Suppressor macrophage treated with lipopolysaccharide for 1 hour (primary cell): ENCODE results near the gene GNG4.
A peak's percentile ranks its signal among the peaks of the same experiment; 100 is the strongest.
"Not testable (repeated sequence)": the region's sequence is repeated elsewhere in the genome, so short reads cannot be mapped to it uniquely, and the experiment has no call there.

ENCODE experiments used
- DNase-seq, 3 donors: peaks; one replicate each; pipeline ENCODE4 v3.0.0-alpha.2; 2020 to 2022

Gene GNG4

GRCh38 chr1:235582130-235582529 lies 67.5 kb downstream of the GNG4 start:
- no peak for DNase-seq

DNA sequence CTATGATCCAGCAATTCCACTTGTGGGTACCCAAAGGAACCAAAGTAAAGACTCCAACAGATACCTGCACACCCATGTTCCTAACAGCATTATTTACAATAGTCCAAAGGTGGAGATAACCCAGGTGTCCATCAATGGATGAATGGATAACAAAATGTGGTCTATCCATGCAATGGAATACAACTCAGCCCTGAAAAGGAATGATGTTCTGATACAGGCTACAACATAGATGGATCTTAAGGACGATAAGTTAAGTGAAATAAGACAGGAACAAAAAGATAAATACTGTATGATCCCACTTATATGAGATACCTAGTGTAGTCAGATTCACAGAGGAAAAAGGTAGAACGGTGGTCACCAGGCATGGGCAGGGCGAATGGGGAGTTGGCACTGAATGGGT lies 69.7 kb downstream of the GNG4 start:
- DNase-seq: no peak

GRCh38 chr1:235575597-235575996 lies 74.0 kb downstream of the GNG4 start:
- no peak for DNase-seq

GRCh38 chr1:235573880-235574279 lies 75.7 kb downstream of the GNG4 start:
- no peak for DNase-seq

DNA sequence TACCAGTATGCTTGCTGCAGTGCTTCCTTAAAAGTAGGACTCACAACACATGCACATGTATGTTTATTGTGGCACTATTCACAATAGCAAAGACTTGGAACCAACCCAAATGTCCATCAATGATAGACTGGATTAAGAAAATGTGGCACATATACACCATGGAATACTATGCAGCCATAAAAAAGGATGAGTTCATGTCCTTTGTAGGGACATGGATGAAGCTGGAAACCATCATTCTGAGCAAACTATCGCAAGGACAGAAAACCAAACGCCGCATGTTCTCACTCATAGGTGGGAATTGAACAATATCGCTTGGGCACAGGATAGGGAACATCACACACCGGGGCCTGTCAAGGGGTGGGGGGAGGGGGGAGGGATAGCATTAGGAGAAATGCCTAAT lies 76.6 kb downstream of the GNG4 start:
- not testable (repeated sequence) for DNase-seq

GRCh38 chr1:235571482-235571881 lies 78.1 kb downstream of the GNG4 start:
- DNase-seq: peak; percentile 50 to 78 (median 61)

DNA sequence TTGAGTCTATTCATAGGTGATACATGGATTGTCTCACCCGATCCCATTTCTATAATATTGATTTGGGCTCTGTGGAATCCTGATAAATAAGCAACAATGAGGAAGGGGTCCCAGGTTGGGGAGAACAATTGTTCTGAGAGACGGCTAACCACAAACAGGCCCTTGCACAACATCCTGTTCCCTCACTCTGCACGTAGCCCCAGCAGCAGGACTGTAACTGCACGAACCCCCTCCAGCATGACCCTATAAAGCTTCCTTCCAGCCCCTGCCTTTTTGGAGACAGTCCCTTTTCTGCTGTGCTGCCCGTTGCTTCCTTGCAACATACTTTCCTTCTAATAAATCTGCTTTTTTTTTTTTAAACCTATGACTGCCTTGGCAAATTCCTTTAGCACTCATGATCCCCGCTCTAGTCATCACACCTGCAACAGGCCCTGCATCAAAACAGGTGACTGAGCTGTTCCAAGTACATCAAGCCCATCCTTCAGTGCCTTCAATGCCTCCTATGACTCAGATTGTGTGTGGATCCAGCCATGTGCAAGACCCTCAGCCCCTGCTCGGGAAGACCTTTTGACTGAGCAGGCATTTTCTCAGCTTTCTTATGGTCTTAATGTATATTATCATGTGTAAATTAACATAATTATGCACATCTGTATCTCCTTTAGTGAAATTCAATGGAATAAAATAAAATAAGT lies 81.6 kb downstream of the GNG4 start:
- DNase-seq: peak in 2 of 3 donors; percentile 8 to 13

GRCh38 chr1:235566084-235566483 lies 83.5 kb downstream of the GNG4 start:
- DNase-seq: no peak

DNA sequence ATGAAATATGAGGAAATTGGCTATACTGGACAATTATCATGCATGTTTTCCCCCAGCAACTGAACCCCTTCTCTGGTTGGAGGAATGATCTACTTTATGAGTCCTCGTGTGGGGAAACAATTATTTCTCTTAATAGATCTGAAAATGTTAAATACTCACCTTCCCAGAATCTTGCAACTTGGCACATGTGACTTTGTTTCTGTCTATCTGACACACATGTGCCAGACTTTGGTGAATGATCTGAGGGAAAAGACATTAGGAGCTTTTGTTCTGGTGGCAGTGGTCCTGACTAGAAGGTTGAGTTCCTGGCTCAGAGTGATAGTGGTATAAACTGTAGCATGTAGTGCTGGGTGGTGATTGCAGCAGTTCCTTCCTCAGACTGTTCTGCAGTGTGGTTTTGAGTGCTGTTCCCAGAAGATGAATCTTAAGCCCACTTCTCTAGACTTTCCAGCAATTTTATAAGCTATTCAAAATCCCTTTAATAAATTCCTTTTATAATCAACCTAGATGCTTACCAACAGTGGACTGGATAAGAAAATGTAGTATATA lies 86.0 kb downstream of the GNG4 start:
- no peak for DNase-seq

DNA sequence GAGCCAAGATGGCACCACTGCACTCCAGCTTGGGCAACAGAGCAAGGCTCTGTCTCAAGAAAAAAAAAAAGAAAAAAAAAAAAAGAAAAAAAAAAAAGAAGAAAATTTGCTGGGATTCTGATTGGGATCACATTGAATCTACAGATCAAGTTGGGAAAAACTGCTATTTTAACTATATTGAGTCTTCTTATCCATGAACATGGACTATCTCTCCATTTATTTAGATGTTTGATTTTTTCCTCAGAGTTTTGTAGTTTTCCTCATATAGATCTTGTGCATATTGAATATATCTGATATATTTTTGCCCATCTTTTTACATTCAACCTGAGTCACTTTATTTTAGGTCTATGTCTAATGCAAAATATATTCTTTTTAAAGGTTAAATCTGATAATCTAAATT lies 87.0 kb downstream of the GNG4 start:
- no peak for DNase-seq

- DNase-seq: no peak
These were observed 90.9 kb downstream of the GNG4 start for GRCh38 chr1:235558621-235559169.

- peak in 2 of 3 donors; percentile 10 to 31 for DNase-seq
These were observed 92.1 kb downstream of the GNG4 start for GRCh38 chr1:235557495-235557894.

DNA sequence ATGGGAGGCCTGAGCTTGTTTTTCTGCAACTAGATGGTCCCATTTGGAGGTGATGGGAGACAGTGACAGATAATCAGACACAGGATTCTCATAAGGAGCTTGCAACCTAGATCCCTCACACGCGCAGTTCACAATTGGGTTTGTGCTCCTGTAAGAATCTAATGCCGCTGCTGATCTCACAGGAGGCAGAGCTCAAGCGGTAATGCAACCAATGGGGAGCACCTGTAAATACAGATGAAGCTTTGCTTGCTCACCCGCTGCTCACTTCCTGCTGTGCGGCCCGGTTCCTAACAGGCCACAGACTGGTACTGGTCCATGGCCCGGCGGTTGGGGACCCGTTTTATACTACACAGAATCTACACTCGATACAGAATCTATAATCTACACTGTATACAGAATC lies 92.8 kb downstream of the GNG4 start:
- DNase-seq: no peak

GRCh38 chr1:235553112-235553551 lies 96.5 kb downstream of the GNG4 start:
- no peak for DNase-seq

DNA sequence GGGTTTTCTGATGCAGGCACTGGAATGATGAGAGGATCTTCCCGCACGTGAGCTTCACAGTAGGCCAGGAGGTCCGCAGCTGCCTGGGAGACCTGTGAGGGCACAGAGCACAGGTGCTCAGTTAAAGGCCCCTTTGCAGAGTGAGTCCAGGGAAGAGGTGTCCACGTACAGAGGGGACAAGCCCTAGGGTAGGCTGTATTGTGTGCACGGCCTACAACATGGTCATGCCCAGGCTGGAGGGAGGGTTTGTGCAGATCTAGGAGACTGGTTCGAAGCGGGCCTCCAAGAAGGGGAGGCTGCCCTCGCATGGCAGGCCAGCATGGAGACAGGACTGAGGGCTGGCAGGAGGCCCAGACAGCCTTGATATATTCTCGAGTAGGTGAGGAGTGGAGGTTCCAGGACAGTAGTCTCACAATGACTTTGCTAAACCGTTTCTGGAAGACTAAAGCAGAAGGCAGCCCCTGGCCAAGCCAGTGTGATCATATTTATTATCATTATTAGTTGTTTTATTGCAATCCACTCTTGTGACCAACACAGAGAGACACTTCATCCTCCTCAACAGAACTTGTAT lies 97.4 kb downstream of the GNG4 start:
- no peak for DNase-seq

- DNase-seq: no peak
These were observed 100.0 kb downstream of the GNG4 start for GRCh38 chr1:235549351-235550139.

DNA sequence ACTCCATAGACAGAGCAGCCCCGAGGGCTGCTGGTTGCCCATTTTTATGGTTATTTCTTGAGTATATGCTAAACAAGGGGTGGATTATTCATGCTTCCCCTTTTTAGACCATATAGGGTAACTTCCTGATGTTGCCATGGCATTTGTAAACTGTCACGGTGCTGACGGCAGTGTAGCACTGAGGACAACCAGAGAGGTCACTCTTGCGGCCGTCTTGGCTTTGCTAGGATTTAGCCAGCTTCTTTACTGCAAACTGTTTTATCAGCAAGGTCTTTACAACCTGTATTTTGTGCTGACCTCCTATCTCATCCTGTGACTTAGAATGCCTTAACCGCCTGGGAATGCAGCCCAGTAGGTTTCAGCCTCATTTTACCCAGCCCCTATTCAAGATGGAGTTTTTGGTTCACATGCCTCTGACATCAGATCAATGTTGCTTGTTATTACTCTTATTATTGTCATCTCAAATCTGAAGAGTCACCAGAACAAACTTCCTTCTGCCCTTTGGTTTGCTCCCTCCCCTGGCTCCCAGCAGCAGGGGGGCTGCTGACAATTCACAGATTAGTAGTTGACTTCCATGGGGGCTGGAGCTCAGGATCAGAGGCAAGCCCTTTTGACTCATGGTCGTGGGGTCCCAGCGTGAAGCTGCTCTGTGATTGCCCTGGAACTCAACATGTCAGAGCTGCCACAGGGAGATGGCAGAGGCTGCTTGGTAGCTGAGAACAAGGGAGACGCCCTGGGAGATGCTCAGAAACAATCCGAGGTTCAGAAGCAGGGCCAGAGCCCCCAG lies 103.0 kb downstream of the GNG4 start:
- peak; percentile 71 for DNase-seq

DNA sequence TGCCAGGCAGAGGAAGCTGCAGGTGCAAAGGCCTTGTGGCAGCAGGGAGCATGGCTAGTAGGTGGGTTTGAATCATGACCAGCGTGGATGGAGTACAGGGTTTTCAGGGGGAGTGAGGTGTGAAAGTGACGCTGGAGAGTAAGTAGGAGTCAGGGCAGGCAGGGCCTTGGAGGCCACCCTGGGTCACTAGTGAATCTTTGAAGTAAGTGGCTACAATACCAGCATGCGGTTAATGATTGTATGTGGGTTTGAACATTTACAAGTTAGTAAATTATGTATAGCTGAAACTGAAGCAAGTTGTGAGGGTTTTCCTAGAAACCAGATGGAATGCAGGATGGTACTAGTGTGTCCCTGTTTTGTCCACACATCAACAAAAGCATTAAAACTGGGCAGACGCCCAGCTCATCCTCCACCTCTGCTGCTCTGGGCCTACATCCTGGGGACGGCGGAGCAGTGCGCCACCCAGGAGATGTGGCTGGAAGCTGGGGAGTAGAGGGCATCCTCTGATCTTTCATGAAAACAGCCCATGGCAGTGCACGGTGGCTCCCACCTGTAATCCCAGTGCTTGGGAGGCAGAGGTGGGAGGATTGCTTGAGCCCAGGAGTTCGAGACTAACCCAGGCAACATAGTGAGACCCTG lies 104.2 kb downstream of the GNG4 start:
- no peak for DNase-seq

GRCh38 chr1:235542845-235543244 lies 106.7 kb downstream of the GNG4 start:
- DNase-seq: not testable (repeated sequence)

- no peak for DNase-seq
These were observed 116.0 kb downstream of the GNG4 start for GRCh38 chr1:235533476-235534168.

DNA sequence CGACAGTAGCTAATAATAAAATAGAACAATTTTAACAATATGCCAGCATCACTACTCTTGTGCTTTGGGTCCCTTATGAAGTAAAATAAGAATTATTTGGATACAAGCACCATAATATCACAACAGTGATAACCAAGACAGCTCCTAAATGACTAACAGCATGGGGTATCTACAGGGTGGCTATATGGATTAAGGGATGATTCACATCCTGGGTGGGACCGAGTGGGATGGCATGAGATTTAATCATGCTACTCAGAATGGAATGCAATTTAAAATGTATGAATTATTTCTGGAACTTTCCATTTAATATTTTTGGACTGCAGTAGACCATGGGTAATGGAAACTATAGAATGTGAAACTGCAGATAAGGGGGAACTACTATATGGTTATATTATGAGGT lies 117.2 kb downstream of the GNG4 start:
- peak; percentile 35 to 55 (median 48) for DNase-seq
